ENCODE data around the gene DPT. TPM values are rescaled to one million over a fixed set of nuclear protein-coding genes. Genes with fewer than 3 reads are reported as not detected.
"Not testable (repeated sequence)": the region's sequence is repeated elsewhere in the genome, so short reads cannot be mapped to it uniquely, and the experiment has no call there.

DPT gene
- total RNA-seq (not detected), total RNA-seq (0 reads per million in 29 experiments)
- 0.24 TPM for total RNA-seq (2013)

DNA sequence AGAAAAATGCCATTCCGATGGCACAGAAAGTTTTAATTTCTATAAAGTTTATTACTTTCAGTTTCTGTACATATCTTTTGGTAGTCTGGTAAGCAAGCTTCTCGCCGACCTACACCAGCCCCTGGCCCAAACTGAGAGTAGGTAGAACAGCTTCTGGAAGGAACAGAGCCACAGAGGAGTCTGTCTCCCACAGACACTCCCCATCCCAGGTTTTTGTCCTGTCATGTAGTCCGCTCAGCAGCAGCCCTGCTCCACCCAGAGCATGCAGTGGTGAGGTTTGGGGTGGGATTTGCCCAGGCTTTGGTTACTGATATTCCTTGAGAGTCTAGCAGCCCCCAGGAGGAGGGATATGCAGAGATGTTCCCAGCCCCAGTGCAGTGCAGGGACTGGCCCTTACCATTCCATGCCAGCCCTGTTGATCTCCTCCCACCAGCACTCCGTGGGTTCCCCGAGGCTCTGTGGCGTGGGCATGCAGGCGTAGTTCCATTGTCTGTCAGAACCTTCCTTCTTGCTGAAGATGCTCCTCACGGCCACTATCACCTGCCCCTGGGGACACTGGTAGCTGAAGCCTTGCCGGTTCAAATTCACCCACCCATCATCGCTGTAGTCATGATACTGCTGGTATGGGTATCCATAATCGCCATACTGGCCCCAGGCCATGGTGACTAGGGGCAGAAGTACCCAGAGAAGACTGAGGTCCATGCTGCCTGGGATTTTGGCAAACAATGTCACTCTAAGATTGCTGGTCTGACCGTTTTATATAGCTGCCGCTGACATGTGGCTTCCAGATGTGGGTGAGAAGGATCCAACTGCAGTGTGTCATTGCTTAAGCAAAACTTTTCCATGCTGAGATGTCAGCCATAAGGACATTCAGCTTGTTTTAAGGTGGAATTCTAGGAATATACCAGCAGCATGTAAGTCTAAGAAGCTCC is at the start of gene DPT:
Gene DPT (minus strand): TSS at position 734 of the 932 bp plus-strand sequence. CDS start 32 bp downstream, at position 702.
- Mint-ChIP-seq H3K27ac (no peak within 1 kb of the TSS), H3K4me3 (no peak within 1 kb of the TSS)
- CTCF ChIA-PET: no interaction called here

DNA sequence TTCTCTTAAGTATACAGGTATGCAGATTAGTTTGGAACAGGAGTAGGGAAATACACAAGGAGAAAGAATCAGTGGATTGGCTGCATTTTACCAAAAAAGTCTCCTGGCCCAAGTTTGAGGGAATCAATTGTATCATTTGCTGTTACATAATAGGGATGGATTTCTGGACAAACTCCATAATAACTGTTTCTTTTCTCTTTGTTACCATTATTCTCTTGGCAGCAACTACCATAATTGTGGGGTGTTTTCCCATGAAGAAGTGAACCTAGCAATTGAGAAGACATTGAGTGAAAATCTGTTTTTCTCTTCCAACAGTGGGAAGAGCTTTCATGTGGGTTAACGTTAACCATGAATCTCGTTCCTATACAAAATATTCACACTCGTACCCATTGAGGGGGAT is 46.4 kb upstream of the DPT start:
- H3K36me3 ChIP-seq (ENCODE audit: control insufficient read depth in 2 of 2, extremely low read depth in 1 of 2, insufficient read depth in 1 of 2, low read length in 1 of 2): no peaks in the 10 kb centered on the region
- no peaks in the 10 kb centered on the region for H3K9me3 ChIP-seq
- no peak for ATAC-seq (replicated peaks in 1 of 4)
- POLR2A ChIA-PET: interaction anchor here in 1 of 2 donors (0.6 kb wide), 1 partner anchor 463 kb away, joined by 4 read pairs; no protein-coding TSS in a partner anchor
- WGBS (ENCODE audit: insufficient coverage): no CpG with 5 or more reads among the region's 3 CpGs
- CTCF ChIA-PET: no interaction called here
- no peaks in the 10 kb centered on the region for H3K4me1 Mint-ChIP-seq
- no peak for DNase-seq
- H3K27ac ChIP-seq (ENCODE audit: low read length): no peak overlapping the region
- H3K27me3 Mint-ChIP-seq: peaks cover 0 to 12% of the 10 kb centered on the region in 2 donors
- no peaks in the 10 kb centered on the region for H3K9me3 Mint-ChIP-seq
- H3K4me3 Mint-ChIP-seq: no peak overlapping the region
- H3K27ac Mint-ChIP-seq: no peak overlapping the region
- H3K36me3 Mint-ChIP-seq: no peaks in the 10 kb centered on the region
- no peaks in the 10 kb centered on the region for H3K27me3 ChIP-seq (replicated peaks in 1 of 2; ENCODE audit: control insufficient read depth in 2 of 2, extremely low read depth in 1 of 2, insufficient read depth in 2 of 2, low read length in 1 of 2)
- H3K4me3 ChIP-seq (ENCODE audit: control insufficient read depth in 1 of 2, extremely low read depth in 1 of 2, low read length in 1 of 2): no peak overlapping the region
- H3K4me1 ChIP-seq (ENCODE audit: control insufficient read depth in 1 of 2, extremely low read depth in 1 of 2, insufficient read depth in 2 of 2, low read length in 2 of 2): no peaks in the 10 kb centered on the region

More for the DNA sequence above, at the start of gene DPT:
- 86% methylated on average over 8 of the region's 14 CpGs for WGBS (ENCODE audit: insufficient coverage)
- Mint-ChIP-seq H3K36me3 (no peaks in the 10 kb centered on the region), H3K9me3 (no peaks in the 10 kb centered on the region), H3K27me3 (peaks cover 5 to 15% of the 10 kb centered on the region in 2 donors), H3K4me1 (peaks cover 0 to 7% (median 4%) of the 10 kb centered on the region in 3 donors)
- Histone ChIP-seq H3K4me1 (ENCODE audit: control insufficient read depth in 1 of 2, extremely low read depth in 1 of 2, insufficient read depth in 2 of 2, low read length in 2 of 2) (no peaks in the 10 kb centered on the region), H3K4me3 (ENCODE audit: control insufficient read depth in 1 of 2, extremely low read depth in 1 of 2, low read length in 1 of 2) (no peak within 1 kb of the TSS), H3K27me3 (replicated peaks in 1 of 2; ENCODE audit: control insufficient read depth in 2 of 2, extremely low read depth in 1 of 2, insufficient read depth in 2 of 2, low read length in 1 of 2) (peaks cover 0 to 8% of the 10 kb centered on the region in 2 experiments), H3K36me3 (ENCODE audit: control insufficient read depth in 2 of 2, extremely low read depth in 1 of 2, insufficient read depth in 1 of 2, low read length in 1 of 2) (no peaks in the 10 kb centered on the region), H3K27ac (ENCODE audit: low read length) (no peak within 1 kb of the TSS), H3K9me3 (no peaks in the 10 kb centered on the region)
- ATAC-seq (replicated peaks in 1 of 4) (no peak), DNase-seq (no peak)
- POLR2A ChIA-PET: interaction anchor here in 1 of 2 donors (0.6 kb wide), 1 partner anchor 20 kb away, joined by 3 read pairs; no protein-coding TSS in a partner anchor

DNA sequence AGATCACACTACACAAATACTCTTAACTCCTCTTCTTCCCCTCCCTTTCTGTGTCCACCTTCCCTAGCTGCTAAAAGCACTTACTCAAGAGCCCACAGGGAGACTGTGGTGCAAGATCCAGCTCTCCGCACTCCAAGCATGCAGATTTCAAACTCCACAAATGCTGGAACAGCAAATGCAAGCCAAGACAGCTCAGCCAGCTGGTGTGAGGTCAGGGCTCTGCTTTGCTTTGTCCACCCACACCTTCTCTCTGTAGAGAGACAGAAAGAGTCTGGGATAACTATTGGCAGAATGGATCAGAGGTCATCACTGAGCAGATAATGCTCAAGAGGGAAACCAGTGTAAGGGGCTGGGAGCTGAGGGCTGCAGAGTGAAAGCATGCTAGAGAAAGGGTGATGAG is 45.2 kb upstream of the DPT start:
- CTCF ChIA-PET: no interaction called here
- DNase-seq: no peak
- H3K9me3 Mint-ChIP-seq: no peaks in the 10 kb centered on the region
- Histone ChIP-seq H3K27ac (ENCODE audit: low read length) (no peak overlapping the region), H3K4me3 (ENCODE audit: control insufficient read depth in 1 of 2, extremely low read depth in 1 of 2, low read length in 1 of 2) (no peak overlapping the region), H3K4me1 (ENCODE audit: control insufficient read depth in 1 of 2, extremely low read depth in 1 of 2, insufficient read depth in 2 of 2, low read length in 2 of 2) (no peaks in the 10 kb centered on the region), H3K36me3 (ENCODE audit: control insufficient read depth in 2 of 2, extremely low read depth in 1 of 2, insufficient read depth in 1 of 2, low read length in 1 of 2) (no peaks in the 10 kb centered on the region), H3K27me3 (replicated peaks in 1 of 2; ENCODE audit: control insufficient read depth in 2 of 2, extremely low read depth in 1 of 2, insufficient read depth in 2 of 2, low read length in 1 of 2) (no peaks in the 10 kb centered on the region), H3K9me3 (no peaks in the 10 kb centered on the region)
- peaks cover 0 to 6% of the 10 kb centered on the region in 2 donors for H3K27me3 Mint-ChIP-seq
- no peak for ATAC-seq (replicated peaks in 1 of 4)
- no peaks in the 10 kb centered on the region for H3K4me1 Mint-ChIP-seq
- no peaks in the 10 kb centered on the region for H3K36me3 Mint-ChIP-seq
- no peak overlapping the region for H3K4me3 Mint-ChIP-seq
- POLR2A ChIA-PET: no interaction called here
- WGBS (ENCODE audit: insufficient coverage): 83% methylated on average over 1 of the region's 1 CpG
- H3K27ac Mint-ChIP-seq: no peak overlapping the region

DNA sequence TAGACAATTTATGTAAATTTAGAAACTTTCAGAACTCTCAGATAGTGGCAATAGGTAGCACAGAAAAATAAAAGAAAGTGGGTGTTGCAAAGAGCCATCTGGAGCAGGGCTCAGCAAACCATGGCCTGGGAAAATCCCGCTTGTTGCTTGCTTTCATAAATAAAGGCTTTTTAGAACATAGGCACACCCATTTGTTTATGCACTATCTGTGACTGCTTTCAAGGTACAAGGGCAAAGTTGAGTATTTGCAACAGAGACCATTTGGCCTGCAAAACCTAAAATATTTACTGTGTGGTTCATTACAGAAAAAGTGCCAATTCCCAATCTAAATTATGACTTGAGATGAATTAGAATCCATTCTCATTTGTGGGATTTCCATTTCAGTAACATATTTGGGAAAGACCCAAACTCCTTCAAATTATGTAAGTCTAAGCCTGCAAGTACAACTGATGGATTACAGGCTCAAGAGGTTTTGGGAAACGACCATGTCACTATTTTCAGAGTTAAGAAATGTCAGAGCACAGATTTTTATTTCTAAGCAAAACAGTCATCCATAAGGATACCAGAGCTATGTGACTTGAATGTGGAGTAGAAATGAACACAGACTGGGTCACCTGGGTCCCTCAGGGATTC is 43.5 kb upstream of the DPT start:
- no peaks in the 10 kb centered on the region for H3K27me3 Mint-ChIP-seq
- H3K36me3 ChIP-seq (ENCODE audit: control insufficient read depth in 2 of 2, extremely low read depth in 1 of 2, insufficient read depth in 1 of 2, low read length in 1 of 2): no peaks in the 10 kb centered on the region
- H3K9me3 ChIP-seq: no peaks in the 10 kb centered on the region
- ChIA-PET CTCF (no interaction called here), POLR2A (no interaction called here)
- H3K4me3 ChIP-seq (ENCODE audit: control insufficient read depth in 1 of 2, extremely low read depth in 1 of 2, low read length in 1 of 2): no peak overlapping the region
- no peaks in the 10 kb centered on the region for H3K9me3 Mint-ChIP-seq
- H3K27me3 ChIP-seq (replicated peaks in 1 of 2; ENCODE audit: control insufficient read depth in 2 of 2, extremely low read depth in 1 of 2, insufficient read depth in 2 of 2, low read length in 1 of 2): no peaks in the 10 kb centered on the region
- no peak for DNase-seq
- no peak overlapping the region for H3K27ac ChIP-seq (ENCODE audit: low read length)
- no peak for ATAC-seq (replicated peaks in 1 of 4)
- H3K4me1 ChIP-seq (ENCODE audit: control insufficient read depth in 1 of 2, extremely low read depth in 1 of 2, insufficient read depth in 2 of 2, low read length in 2 of 2): no peaks in the 10 kb centered on the region
- no peaks in the 10 kb centered on the region for H3K36me3 Mint-ChIP-seq
- H3K4me1 Mint-ChIP-seq: no peaks in the 10 kb centered on the region
- 100% methylated on average over 1 of the region's 2 CpGs for WGBS (ENCODE audit: insufficient coverage)
- H3K27ac Mint-ChIP-seq: no peak overlapping the region
- no peak overlapping the region for H3K4me3 Mint-ChIP-seq

DNA sequence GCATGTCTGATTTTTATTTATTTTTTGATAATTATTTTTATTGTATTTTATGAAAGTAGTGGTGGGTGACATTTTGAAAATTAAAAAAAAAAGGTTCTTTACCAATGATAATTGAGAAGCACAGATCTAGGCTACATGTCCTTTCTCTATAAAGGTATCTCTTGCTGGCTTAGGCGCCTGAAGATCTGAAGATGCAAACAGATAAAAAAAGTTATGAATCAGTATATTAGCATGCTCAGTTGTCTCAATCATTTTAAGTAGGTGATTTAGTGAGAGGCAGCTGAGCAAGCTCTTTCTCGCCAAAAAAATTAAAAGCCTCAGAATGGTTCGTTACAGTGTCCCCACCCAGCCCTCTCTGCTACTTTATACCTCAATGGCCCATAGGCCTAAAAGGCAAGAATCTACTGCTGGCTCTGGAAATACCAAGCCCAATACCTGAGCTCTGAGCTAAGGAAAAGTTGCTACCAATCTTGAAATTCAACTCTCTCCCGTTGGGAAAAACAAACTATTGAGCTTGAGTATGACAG is 42.2 kb upstream of the DPT start:
- Mint-ChIP-seq H3K27ac (no peak overlapping the region), H3K9me3 (no peaks in the 10 kb centered on the region), H3K4me1 (no peaks in the 10 kb centered on the region), H3K4me3 (no peak overlapping the region), H3K27me3 (no peaks in the 10 kb centered on the region), H3K36me3 (no peaks in the 10 kb centered on the region)
- no CpG with 5 or more reads among the region's 4 CpGs for WGBS (ENCODE audit: insufficient coverage)
- no peak for ATAC-seq (replicated peaks in 1 of 4)
- no peaks in the 10 kb centered on the region for H3K27me3 ChIP-seq (replicated peaks in 1 of 2; ENCODE audit: control insufficient read depth in 2 of 2, extremely low read depth in 1 of 2, insufficient read depth in 2 of 2, low read length in 1 of 2)
- DNase-seq: no peak
- no peak overlapping the region for H3K4me3 ChIP-seq (ENCODE audit: control insufficient read depth in 1 of 2, extremely low read depth in 1 of 2, low read length in 1 of 2)
- H3K36me3 ChIP-seq (ENCODE audit: control insufficient read depth in 2 of 2, extremely low read depth in 1 of 2, insufficient read depth in 1 of 2, low read length in 1 of 2): no peaks in the 10 kb centered on the region
- no peaks in the 10 kb centered on the region for H3K4me1 ChIP-seq (ENCODE audit: control insufficient read depth in 1 of 2, extremely low read depth in 1 of 2, insufficient read depth in 2 of 2, low read length in 2 of 2)
- H3K27ac ChIP-seq (ENCODE audit: low read length): no peak overlapping the region
- POLR2A ChIA-PET: no interaction called here
- CTCF ChIA-PET: no interaction called here
- no peaks in the 10 kb centered on the region for H3K9me3 ChIP-seq

DNA sequence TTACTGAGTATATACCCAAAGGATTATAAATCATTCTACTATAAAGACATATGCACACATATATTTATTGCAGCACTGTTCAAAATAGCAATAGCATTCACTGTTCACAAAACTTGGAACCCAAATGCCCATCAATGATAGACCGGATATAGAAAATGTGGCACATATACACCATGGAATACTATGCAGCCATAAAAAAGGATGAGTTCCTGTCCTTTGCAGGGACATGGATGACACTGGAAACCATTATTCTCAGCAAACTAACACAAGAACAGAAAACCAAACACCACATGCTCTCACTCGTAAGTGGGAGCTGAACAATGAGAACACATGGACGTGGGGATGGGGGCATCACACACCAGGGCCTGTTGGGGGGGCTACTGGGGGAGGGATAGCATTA is 40.9 kb upstream of the DPT start:
- H3K4me3 ChIP-seq (ENCODE audit: control insufficient read depth in 1 of 2, extremely low read depth in 1 of 2, low read length in 1 of 2); POLR2A ChIA-PET; H3K27ac Mint-ChIP-seq; ATAC-seq (replicated peaks in 1 of 4); CTCF ChIA-PET; H3K27ac ChIP-seq (ENCODE audit: low read length); H3K36me3 Mint-ChIP-seq; H3K4me3 Mint-ChIP-seq; H3K9me3 ChIP-seq; H3K27me3 ChIP-seq (replicated peaks in 1 of 2; ENCODE audit: control insufficient read depth in 2 of 2, extremely low read depth in 1 of 2, insufficient read depth in 2 of 2, low read length in 1 of 2); H3K27me3 Mint-ChIP-seq; H3K4me1 ChIP-seq (ENCODE audit: control insufficient read depth in 1 of 2, extremely low read depth in 1 of 2, insufficient read depth in 2 of 2, low read length in 2 of 2); H3K36me3 ChIP-seq (ENCODE audit: control insufficient read depth in 2 of 2, extremely low read depth in 1 of 2, insufficient read depth in 1 of 2, low read length in 1 of 2); DNase-seq; H3K4me1 Mint-ChIP-seq; H3K9me3 Mint-ChIP-seq: not testable (repeated sequence)
- WGBS (ENCODE audit: insufficient coverage): 100% methylated on average over 1 of the region's 3 CpGs

All from T-cell (primary cell).